AG20443 (cell line): ENCODE results near the gene FBF1.
"Not testable (repeated sequence)": the region's sequence is repeated elsewhere in the genome, so short reads cannot be mapped to it uniquely, and the experiment has no call there.

Experiments
- DNase-seq: peaks from one replicate; pipeline ENCODE4 v3.0.0; 2012; ENCODE audit warnings: low spot score, mixed read lengths

Gene FBF1

DNA sequence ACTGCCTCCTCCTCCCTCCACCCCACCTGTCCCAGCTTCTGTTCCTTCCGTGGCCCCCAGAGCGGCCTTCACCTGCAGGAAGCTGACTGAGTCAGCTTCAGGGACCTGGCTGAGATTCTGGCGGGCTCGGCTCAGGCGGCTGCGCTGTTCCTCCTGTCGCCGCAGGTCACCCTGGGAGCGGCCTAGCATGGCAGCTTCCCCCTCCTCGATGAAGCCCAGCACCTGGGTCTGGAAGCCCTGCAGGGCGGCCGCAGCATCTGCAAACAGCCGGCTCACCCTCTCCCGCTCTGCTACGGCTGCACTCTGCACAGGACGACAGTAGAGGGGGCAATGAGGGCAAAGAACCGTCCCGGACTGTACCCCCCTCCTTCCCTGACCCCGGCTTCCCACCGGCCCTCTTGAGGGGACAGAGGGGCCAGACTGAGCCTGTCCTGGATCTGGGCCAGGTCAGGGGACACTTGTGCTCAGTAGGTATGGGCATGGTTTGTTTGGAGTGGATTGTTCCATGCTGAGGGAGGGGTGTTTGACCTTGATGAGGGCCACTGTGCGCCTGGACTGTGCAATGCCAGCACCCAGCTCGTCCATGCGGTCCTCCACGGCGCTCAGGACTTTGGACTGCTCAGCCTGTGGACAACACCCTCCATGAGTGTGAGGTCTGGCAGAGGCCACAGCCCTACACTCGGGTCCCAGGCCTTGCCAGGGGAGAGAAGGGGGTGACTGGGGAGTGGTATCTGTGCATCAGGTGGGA lies 64.5 kb downstream of the FBF1 start:
- no peak for DNase-seq

DNA sequence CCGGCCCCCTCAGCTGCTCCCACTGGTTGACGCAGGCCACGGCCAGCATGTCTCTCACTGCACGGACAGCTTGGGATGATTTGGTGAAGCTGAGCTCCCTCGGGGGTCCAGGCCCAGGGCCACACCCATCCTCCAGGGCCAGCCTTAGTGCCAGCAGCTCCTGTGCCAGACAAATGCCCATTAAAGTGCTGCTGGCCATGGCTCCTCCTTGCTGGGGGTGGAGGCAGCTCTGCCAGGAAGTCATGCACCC lies 65.0 kb downstream of the FBF1 start:
- DNase-seq = no peak

DNA sequence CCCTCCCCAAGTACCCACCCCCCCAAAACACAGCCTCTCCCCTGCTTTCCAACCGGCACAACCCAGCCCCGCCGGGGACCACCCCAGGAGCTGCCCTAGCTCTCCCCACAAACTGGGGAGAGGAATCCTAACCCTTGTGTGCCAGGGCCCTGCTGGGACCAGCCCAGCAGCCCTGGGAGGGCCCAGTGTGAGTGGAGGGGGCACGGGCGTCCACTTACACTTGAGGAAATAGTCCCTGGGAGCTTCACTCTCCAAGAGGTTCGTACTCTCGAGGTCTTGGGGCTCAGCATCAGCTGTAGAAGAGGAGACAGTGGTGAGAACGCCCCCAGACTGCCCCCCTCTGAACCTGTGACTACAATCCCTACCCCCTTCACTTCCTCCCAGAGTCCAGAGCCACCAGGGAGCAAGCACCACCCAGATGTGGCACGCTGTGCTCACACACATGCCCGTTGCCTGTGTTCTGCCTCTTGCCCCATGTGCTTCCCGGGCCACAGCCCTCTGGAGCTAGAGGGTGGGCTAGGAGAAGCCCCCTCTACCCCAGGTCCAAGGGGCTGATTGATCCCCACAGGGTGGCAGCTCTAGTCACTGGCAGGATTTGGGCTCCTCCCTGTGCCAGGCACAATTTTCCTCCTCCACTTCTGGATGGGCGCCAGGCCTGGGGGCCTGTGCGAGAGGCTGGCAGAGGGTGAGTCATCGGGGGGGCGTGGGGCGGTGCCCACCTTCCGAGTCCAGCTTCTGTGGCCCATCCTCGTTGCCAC lies 65.5 kb downstream of the FBF1 start:
- DNase-seq = no peak

DNA sequence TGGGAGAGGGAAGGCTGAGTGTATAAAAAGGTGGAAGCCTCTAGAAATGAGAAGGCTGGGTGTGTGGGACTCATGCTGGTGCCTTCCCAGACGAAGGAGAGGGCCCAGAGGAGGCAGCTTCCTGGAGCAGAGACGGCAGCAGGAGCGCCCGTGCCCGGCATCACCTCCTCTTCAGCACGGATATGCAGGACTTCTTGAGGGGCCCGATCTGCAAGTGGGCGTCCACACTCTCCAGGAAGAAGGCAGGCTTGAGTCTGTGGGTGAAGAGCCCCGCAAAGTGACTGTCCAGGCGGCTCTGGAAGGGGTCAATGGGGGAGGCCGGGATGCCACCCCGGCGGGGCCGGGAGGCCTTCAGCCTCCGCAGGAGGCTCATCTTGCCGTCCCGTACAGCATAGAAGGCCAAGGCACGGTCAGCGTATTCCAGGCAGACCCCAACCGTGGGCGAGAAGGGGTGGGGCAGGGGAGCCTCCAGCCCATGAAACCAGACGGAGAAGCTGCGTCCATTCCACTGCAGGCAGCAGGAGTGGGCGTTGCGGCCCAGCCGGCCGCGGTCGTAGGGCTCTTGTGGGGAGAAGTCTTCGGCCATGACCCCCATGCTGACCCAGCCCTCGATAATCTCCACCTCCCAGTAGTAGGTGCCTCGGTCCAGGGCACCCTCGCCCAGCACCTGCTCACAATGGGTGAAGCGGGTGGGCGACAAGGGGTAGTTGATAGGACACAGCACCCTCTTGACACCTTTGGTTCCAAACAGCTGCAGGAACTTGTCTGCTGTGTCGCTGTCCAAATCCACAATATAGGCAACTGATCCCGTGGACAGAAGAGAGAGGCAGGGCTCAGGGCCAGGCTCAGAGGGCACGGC lies 66.3 kb downstream of the FBF1 start:
- DNase-seq = no peak

DNA sequence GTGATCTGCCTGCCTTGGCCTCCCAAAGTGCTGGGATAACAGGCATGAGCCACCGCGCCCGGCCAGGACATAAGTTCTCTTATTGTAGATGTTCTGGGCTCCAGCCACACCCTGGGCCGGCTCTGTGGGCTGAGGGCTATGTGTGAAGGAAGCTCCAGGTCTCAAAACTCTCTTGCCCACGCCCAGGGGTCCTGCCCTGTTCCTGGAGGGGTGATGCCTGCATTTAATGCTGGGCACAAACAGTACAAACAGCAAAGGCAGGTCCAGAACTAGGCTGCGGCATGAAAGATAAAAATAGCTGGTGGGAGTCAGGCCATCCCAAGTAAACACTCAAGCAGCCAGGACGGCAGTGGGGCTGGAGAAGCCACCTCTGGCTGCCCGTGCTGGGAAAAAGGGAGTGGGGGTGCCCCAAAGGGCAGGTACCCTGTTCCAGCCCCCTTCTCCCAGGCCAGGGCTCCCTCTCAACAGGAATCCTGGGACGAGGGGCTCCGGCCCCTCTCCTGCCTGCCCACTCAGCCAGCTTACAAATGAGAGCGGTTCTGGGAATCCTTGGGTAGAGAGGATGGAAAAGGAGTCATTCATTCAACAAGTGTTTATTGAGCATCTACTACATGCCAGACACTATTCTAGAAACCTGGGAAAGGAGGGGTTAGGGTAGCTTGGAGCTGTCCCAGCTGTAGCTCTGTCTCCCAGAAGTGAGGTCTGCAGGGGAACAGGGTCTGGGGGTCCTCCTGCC lies 67.1 kb downstream of the FBF1 start:
- no peak for DNase-seq

DNA sequence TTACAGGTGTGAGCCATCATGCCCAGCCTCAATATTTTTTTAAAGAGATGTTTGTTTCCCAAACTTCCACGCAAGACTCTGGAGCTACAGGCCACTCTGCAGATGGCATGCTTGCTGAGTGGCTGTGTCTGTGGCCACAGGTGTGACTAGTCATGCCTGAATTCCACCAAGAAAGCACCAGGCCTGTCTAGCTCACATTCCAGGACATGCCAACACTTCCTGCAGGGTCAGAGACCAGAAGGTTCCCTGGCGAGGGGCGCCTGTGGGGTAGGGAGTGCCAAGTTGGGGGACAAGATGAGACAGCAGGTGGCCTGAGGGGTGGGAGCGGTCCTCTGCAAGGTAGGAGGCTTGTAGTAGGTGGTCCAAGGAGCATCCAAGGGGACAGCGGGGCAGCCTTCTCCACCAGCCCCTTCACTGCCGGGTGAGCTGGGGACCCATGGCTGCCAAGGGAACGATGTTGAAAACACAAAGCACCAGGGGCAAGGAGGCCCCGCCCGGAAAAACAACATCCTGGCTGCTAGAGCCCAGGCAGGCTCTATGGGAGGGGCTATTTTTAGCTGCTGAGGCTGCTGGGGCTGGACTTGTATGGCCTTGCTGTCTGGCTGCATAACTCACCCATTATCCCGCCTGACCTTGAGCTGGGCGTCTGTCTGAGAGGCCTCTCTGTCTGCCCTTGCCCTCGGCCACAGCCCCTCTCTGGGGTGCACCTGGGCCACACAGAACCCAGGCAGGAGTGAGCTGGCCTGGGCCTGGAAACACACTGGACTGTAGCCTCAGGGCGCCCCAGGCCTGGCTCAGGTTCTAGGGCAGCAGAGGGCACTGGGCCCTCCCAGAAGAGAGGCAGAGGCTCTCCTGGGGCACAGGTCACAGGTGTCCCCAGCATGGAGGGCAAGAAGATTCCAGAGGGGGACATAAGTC lies 68.1 kb downstream of the FBF1 start:
- DNase-seq = peak; percentile 90

DNA sequence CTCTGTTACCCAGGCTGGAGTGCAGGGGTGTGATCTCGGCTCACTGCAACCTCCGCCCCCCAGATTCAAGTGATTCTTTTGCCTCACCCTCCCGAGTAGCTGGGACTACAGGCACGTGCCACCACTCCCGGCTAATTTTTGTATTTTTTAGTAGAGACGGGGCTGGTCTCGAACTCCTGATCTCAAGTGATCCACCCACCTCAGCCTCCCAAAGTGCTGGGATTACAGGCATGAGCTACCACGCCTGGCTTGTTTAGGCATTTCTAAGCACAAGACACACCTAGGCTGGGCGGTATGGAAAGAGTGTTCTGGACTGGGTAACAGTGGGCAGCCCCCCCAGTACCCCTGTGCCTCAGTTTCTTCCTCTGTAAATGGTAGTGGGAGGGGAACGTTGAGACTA lies 70.6 kb downstream of the FBF1 start:
- not testable (repeated sequence) for DNase-seq

DNA sequence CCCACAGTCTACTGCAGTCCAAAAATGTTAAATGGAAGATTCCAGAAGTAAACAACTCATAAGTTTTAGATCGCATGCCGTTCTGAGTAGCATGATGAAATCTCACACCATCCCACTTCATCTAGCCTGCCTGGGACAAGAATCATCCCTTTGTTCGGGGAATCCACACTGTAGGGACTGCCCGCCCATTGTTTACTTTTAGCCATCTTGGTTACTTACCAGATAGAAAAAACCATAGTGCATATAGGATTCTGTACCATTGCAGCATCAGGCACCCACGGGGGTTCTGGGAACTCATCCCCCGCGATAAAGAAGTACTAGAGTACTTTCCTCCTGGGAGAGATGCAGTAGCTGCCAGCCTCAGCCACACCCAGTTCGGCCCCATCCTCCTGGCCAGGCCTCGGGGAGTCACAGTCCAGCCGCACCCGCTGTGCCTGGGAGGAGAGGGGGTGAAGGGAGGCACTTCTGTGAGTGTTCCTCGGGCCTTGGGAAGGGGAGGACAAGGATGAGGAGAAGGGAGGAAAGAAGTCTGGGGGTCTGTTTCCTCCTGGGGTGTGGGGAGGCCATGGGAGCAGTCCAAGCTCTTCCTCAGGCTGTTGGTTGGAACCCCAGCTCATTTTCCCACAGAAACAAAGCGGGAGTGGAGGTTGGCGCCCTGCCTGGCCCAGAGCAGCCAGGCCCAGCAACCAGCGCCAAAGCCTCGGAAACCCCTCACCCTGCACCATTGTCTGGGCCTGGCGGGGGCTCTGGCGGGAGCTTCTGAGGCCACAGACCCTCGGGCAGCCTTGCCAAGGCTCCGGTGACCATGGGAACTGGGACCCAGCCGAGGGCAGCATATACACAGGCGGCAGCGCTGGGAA lies 71.3 kb downstream of the FBF1 start:
- DNase-seq = peak; percentile 76

DNA sequence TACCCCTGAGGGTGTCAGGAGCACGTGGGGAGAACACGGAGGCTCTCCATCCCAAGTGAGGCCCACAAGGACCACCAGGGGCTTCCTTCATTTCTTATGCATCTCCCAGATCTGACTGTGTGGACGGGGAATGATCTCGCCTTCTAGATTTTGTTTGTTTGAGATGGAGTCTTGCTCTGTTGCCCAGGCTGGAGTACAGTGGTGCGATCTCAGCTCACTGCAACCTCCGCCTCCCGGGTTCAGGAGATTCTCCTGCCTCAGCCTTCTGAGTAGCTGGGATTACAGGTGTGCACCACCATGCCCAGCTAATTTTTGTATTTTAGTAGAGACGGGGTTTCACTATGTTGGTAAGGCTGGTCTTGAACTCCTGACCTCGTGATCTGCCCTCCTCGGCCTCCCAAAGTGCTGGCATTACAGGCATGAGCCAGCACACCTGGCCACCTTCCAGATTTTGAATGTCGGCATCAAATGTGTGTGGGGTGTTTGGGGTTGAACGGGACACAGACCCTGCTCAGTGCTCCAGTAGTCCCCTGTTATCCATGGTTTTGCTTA lies 72.0 kb downstream of the FBF1 start:
- not testable (repeated sequence) for DNase-seq

DNA sequence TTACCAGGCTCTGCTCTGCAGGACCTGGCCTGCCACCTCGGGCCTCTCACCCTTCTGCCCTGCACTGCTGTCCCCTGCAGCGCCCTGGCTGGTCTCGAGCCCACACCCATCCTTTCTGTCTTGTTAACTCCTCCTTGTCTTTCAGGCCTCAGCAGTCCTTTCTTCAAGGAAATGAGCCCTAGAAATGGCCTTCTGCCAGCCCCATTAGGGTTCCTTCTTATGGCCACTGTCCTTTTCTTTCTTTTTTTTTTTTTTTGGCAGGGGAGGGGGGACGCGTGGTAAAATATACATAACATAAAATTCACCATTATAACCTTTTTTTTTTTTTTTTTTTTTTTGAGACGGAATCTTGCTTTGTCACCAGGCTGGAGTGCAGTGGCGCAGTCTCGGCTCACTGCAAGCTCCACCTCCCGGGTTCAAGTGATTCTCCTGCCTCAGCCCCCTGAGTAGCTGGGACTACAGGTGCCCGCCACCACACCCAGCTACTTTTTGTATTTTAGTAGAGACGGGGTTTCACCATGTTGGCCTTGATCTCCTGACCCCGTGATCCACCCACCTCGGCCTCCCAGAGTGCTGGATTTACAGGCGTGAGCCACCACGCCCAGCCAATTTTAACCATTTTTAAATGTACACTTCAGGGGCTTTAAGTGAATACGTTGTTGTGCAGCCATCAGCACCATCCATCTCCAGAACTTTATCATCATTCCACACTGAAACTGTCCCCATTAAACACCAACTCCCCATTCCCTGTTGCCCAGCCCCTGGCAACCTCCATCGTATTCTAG lies 75.2 kb downstream of the FBF1 start:
- not testable (repeated sequence) for DNase-seq

DNA sequence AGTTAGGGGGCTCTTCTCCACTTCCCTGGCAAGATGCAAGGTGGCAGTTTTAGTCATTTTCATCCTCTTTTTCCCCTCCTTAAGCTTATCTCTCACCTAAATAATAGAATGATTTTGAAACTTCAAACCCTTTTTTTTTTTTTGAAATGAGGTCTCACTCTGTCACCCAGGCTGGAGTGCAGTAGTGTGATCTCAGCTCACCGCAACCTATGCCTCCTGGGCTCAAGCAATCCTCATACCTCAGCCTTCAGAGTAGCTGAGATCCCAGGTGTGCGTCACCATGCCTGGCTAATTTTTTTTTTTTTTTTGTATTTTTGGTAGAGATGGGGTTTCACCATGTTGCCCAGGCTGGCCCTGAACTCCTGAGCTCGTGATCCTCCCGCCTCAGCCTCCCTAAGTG lies 76.0 kb downstream of the FBF1 start:
- DNase-seq = not testable (repeated sequence)

DNA sequence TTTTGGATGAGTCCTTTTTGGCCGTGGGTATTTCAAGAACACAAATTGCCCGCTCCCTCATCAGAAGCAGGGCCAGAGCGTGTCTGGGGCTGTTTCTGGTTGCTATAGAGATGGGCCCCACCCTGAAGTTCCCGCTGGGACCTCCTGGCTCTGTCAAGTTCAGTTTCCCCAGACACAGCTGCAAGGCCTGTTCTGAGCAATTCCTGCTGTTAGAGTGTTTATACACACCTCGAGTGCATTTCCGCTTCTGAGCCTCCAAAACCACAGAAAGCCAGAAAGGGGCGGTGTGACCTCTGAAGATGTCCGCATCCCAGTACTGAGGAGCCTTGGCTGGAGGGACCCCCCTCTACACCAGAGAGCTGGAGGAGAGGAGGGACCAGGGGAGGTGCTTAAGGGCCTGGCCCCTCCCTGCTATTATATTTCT lies 76.4 kb downstream of the FBF1 start:
- DNase-seq = peak; percentile 77

DNA sequence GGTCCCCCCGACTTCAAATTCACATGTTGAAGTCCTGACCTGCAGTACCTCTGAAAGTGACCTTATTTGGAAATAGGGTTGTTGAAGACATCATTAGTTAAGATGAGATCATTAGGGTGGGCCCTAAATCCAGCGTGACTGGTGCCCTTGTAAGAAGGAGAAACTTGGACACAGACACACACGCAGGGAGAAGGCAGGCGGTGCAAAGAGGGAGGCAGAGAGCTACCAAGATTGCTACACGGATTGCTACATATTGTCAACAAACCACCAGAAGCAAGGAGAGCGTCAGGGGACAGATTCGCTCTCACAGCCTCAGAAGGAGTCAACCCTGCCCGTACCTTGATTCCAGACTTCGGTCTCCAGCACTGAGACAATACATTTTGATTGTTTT lies 78.9 kb downstream of the FBF1 start:
- peak; percentile 60 for DNase-seq
